GM19468 (cell line): ENCODE measurements around the gene ARHGAP44.

Source experiments
- ATAC-seq: cut with Tn5 transposase; IDR thresholded peaks from one replicate; pipeline ENCODE4 v1.9.1; 2021; ENCODE audit warnings: mild to moderate bottlenecking, moderate library complexity, moderate number of reproducible peaks; ENCODE audit not compliant: unreplicated experiment; ENCODE audit errors: extremely low read depth

The ARHGAP44 gene

DNA sequence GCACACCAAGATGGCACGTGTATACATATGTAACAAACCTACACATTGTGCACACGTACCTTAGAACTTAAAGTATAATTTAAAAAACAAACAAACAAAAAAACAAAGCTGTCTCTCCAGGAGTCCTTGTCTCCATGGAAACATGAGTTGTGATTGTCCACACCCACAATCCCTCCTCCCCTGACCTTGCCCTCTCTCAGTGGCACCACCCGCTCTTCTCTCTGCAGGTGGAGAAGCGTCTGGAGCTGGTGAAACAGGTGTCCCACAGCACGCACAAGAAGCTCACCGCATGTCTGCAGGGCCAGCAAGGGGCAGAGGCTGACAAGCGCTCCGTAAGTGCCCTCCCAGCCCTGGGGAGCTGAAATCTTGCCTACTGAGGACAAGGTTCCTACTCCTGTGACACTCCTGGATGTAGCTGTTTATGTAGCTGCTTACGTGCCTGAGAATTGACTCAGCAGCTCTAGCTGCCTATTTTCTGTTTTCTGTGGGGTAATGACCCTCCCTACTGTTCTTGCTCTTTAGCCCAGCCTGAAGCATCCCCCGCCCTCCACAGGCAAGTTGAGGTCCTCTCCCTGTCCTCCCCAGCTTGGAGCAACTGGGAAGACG lies 107.0 kb downstream of the ARHGAP44 start:
- ATAC-seq = no peak

DNA sequence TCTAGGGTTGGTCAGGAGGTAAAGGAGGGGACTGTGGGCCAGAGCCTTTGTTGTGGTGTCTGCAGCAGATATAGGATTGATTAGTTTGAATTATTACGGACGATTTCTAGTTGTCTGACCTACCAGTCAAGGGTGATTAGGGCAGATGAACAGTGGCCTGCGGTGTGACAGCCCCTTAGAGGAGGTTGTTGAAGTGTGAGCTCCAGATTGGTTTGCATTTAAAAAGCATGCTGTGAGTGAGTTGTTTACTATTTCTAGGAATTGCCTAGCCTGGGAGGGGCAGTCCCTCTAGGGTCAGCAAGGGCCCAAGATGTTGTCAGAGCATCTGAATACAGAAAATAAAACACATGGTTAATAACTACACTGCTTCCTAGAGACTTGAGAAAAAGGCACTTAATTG lies 108.8 kb downstream of the ARHGAP44 start:
- no peak for ATAC-seq

DNA sequence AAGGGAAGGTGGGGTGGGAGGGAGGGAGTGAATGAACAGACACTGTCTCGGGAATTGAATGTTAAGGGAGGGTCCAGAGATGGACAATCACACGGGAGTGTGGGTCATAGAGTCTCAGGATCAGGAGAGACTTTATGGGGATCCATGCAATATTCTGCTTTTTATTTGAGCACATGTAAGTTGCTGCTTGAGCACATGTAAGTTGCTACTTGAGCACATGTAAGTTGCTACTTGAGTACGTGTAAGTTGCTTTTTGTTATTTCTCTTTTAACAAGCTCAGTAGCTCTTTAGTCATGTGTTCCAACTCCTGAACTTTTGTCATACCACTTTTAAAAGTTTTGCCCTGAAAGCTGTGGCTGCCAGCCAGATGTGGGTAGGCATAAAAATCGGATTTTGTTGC lies 110.3 kb downstream of the ARHGAP44 start:
- ATAC-seq = no peak

DNA sequence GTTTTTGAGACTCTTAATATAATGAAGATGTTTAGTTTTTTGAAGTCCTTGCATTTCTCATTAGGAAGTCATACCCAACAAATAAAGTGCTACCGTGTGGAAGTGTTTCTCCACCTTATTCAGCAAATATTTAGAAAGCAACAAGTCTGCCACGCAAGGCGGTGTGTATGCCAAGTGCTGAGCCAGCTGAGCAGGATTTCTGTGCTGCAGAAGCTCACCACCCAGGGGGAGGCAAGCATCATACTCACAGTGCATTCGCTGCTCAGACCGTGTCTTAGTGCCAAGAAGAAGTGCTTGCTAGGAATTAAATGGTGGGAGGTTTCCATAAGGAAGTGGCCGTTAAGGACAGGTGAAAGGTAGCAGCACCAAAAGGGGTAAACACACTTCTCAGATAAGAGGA lies 111.2 kb downstream of the ARHGAP44 start:
- ATAC-seq = no peak

DNA sequence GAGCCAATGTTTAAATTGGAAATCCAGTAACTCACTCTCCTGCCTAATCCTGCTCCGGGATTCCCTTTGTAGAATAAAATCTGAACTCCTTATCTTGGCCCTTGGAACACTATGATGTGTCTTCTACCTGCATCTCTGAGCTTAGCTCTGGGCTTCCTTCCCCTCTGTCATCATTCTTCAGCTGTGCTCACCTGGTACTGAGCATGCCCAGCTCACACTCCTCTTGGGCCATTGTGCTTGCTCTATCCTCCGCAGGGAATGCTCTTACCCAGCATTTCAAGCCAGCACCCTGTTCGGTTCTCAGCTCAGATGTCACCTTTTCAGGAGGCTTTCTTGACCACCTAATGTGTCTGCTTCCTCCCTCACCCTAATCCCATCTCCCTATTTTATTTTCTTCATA lies 112.7 kb downstream of the ARHGAP44 start:
- no peak for ATAC-seq

DNA sequence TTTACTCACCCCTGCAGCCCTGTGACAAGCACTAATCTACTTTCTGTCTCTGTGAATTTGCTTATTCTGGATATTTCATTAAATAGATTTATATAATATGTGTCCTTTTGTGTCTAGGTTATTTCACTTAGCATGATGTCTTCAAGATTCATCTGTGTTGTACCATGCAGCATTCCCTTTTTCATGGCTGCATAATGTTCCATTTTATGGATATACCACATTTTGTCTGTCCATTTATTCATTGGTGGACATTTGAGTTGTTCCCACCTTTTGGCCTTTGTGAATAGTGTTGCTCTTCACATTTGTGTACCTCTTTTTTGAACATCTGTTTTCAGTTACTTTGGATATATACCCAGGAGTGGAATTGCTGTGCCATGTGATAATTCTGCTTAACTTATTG lies 118.2 kb downstream of the ARHGAP44 start:
- no peak for ATAC-seq

DNA sequence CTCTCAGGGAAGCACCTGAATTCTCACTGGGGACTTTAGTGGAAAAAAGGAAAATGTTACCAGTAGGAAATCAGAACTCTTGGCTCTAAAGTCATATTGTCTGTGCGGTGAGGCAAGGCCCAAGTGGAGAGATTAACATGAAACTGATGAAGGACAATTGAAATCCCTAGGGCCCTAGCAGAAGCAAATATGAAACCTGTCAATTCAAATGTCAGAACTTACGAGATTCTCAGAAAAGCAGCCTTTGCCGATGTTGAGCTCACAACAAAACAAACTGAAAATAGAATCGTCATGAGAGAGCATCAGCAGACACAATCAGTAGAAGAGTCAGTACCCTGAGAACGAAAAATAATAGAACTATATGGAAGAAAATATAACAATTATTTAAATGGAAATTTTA lies 119.7 kb downstream of the ARHGAP44 start:
- ATAC-seq = no peak

DNA sequence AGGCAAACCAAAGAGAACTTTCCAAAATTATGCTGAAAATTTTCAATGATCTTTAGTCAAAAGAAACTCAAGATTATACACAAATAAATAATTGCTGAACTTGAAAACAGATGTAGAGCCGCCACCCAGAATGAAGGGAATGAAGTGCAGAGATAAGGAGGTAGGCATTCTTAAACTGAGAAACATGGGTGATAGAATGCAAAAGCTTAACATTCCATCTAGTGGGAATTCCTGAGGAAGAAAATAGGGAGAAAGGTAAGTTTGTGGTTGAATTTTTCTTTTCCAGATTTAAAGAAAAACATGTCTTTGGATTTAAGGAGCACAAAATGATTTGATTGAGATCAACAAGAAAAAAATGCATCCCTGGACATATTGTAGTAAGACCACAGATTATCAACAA lies 120.2 kb downstream of the ARHGAP44 start:
- ATAC-seq = no peak

DNA sequence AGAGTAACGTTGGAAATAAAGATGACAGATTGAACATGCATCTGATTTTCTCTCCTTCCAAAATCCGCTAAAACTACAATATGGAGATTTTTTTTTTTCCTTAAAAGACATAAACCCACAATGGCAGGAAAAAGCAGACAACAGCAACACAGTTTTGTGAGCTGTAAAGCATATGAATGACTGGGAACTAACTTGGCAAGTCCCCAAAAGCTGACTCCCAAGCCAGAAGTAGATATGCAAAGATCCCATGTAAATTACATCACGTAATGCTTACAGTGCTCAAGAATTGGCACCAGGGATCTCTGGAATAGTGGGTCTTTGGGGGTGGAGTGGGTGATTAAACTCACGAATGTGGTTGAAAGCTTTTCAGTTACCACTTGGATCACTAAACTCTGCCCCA lies 121.9 kb downstream of the ARHGAP44 start:
- ATAC-seq = no peak

DNA sequence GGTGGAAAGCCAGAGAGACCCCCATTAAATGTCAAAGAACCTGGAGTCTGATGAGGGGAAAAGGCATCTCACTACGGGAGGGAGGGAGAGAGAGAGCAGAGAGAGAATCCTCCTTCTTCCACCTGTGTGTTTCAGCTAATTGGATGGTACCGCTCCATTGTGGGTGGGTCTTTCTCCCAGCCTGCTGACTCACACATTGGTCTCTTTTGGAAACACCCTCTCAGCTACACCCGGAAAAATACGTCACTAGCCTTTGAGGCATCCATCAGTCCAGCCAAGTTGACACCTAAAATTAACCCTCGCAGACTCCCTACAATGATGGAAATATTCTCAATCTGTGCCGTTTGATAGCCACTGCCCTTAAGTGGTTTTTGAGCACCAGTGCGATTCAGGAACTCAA lies 128.1 kb downstream of the ARHGAP44 start:
- no peak for ATAC-seq

DNA sequence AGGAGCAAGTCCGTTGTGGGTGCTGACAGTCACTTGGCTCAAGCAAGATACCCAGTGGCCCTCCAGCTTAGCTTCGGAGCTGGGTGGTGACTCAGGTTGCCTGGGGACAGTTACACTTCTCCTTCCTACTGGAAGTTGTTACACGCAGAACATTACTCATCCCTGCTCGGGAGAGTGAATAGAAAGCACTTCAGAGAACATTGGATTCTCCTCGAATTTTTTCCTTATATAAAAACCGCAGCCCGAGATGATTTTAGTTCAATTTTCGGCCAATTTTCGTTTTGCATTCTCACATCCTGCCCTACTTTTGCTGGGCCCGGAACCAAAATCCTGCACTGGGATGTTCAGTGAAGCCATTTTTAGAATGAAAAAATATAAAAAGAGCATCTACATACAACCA lies 128.8 kb downstream of the ARHGAP44 start:
- ATAC-seq = no peak

DNA sequence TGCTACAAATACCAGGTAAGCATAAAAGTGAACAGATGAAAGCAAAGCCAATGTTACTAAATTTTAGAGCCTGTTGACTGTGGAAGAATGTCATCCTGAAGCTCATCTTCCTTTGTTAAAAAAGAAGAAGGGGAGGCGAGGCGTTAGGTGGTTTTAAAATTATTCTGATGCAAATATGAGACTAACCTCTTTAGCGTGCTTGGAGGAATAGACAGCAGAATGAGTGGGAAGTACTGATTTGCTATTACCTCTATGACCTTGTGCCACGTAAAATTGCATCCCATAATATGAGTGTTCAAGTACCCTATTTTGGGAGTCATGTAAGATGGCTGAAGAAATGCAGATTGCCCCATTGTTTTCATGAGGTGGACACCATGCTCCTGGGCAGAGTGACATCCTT lies 132.8 kb downstream of the ARHGAP44 start:
- no peak for ATAC-seq

DNA sequence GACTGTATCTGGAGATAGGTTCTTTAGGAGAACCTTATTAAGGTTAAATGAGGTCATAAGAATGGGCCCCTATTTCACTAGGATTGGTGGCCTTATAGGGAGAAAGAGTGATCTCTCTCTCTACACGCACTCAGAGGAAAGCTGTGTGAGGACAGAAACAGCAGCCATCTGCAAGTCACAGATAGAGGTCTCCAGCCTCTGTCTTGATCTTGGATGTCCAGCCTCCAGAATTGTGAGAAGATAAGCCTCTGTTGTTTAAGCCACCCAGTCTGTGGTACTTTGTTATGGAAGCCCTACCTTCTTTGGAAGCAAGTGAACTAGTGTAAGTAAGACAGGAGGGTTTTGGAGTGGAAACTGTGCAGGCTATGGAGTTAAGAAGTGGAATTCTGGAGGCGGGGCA lies 135.3 kb downstream of the ARHGAP44 start:
- no peak for ATAC-seq

DNA sequence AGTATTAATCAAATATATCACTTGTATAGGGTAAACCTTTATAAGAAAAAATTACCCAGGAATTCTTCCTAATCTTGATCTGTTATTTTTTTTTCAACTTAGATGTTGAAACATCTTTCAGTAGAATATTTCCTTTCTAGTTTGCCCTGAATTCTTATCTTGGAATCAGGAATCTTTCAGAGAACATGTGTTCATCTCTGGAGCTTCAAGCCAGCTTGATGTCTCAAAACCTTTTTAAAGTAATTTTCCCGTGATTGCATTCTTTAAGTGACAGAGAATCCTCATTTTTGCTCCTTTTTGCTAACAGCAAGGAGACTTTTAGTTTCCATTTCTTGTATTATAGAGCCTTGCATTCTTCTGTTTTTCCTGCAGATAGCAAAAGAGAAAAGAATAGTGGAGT lies 137.7 kb downstream of the ARHGAP44 start:
- no peak for ATAC-seq

DNA sequence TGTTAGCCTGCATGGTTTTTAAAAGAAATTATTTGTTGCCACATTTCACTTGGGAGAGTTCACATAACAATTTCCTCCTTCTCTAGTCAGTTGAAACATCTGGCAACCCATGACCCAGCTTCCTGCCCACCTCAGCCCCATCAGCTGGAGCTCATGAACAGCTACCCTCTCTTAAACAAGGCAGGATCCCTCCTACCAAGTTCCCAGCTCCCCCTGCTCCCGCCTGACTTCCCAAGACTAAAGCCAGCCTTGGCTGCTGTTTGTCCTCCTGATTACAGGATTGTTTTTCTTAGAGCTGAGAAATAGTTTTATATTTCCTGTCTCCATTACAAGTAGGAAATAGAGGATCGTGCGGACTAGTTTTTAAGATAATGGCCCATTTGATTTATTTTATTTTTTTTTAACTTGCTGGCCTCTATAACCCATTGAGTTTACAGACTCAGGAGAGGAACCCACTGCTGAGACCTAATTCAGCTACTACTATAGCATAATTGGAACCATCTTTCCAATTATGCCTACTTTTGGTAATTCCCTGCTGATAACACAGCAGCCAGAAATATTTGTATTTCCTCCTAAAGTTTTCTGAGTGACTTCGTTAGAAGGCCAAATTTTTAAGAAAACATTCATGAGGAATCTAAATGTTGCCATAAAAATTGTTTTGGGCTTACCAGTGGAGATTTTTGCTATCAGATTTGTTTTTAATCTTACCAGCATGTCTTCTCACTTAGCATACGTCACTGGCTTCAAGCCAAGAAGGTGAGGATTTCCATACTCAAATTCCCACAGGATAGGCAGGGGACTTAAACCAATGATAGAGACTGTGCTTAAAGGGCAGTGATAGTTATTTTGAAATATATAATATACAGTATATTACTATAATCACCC lies 138.5 kb downstream of the ARHGAP44 start:
- no peak for ATAC-seq

DNA sequence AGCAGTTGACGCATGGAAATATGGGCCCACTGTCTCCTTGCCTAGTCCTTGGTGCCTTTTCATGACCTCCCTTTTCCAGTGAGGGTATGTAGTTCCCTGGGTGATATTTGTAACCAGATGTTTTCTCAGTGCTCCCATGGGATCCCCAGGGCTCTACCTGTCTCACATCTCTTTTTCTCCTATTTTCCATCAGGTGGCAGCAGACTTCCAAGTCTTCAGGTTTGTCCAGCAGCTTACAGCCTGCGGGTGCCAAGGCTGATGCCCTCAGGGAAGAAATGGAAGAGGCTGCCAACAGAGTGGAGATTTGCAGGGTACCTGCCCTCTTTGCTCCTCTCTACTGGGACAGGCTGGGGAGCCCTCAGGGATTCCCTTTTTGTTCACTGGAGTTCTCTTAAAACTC lies 139.4 kb downstream of the ARHGAP44 start:
- no peak for ATAC-seq

DNA sequence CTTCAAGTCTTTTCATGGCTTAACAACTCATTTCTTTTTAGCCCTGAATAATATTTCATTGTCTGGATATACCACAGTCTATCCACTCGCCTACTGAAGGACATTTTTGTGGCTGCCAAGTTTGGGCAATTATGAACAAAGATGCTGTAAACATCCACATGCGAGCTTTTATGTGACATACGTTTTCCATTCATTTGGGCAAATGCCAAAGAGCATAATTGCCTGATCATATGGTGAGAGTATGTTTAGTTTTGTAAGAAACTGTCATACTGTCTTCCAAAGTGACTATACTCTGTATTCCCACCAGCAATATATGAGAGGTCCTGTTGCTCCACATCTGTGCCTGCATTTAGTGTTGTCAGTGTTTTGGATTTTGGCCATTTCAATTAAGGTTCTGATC lies 147.2 kb downstream of the ARHGAP44 start:
- ATAC-seq = no peak

DNA sequence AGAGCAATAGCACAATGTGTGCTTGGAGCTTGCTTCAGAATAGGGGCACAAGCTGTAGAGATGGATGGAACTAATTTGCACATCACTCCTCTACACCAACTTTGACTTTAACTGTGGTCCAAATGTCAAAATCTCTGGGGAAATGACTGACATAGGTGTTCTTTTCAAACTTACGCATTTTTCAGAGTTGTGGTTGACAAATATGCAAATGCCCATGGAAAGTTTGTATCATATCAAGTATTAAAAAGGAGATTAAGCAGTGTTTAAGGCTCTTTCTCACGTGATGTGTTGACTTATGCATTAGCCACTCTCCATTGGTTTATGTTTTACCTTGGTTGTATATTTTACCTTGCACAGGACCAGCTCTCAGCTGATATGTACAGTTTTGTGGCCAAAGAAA lies 151.4 kb downstream of the ARHGAP44 start:
- ATAC-seq = no peak

DNA sequence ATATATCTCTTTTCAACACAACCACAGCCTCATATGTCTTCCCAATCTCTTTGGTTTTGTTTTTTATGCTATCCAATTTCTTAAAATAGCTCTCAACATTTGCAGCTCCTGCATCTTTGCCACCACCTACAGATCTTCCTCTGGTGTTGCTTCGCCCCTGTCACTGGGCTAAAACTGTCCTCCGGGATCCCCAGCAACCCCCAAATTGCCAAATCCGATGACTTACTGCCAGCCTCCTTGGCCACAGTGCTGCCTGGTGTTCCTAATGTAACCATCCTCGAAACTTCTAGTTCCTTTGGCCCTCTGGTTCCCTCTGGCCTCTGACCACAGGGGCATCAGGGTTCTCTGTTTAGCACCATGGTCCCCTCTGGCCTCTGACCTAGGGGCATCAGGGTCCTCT lies 157.7 kb downstream of the ARHGAP44 start:
- ATAC-seq = no peak

DNA sequence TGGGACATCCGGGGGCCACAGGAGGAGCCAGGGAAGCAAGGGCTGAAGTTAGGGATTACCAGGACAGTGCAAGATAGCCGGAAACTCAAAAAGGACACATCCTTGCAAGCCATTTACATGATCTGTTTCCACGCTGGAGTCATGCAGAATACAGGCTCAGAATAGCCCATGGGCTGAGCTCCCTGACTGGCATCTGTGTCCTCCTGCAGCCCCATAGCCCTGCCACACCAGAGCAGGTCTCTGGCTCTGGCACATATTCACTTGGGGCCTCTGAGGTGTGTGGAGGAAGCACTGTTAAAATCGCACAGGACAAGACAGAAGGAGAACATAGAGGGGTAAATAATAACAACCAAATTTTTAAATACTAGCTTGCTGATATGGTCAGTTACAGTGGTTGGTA lies 162.7 kb downstream of the ARHGAP44 start:
- no peak for ATAC-seq

DNA sequence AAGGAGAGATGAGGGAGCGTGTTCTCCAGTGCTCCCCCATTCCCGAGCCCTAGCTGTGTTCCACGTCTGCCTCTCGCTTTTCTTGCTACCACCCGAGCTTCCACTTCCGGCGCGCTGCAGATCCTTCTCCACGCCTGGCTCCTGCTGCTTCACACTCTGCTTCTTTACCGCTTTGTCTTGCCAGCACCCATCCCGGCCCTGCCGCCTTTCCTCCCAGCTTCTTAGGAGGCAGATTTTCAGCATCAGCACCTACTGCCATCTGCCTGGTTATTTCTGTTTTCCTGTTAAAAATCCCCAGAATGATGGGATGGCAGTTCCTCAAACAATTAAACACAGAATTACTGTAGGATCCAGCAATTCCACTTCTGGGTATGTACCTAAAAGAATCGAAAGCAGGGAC lies 163.9 kb downstream of the ARHGAP44 start:
- ATAC-seq = no peak

DNA sequence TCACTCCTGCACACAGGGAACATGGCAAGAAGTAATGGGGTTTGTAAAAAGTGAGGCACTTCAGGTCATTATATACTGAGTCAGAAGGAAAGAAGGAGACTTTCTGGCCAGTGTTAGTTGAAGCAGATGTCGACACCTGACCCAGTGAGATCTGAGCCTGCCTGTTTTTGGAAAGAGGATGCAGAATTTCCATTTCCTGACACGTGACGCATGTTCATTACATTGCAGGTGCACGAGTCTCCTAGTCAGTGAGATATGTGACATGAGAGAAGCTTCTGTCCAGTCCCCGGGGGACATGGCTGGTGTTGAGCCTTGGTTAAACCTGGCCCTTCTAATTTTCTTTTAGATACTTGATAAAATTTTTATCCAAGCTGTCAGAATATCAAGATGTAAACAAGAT lies 166.2 kb downstream of the ARHGAP44 start:
- no peak for ATAC-seq
